Measurements from ENCODE around the gene TBC1D32.

Gene TBC1D32

GRCh38 chr6:121093928-121094327 lies 240.4 kb downstream of the TBC1D32 start:
- Histone ChIP-seq H3K27ac (replicated peaks; ENCODE audit: low read length) (no peak overlapping the region), H3K27me3 (ENCODE audit: control insufficient read depth in 3 of 3, insufficient read depth in 3 of 3, low read depth in 1 of 3, low read length in 3 of 3) (no peaks in the 10 kb centered on the region), H3K18ac (ENCODE audit: low read length) (no peak overlapping the region), H3K79me1 (ENCODE audit: low read depth, low read length) (no peaks in the 10 kb centered on the region), H3K36me3 (replicated peaks in 1 of 2; ENCODE audit: control insufficient read depth in 2 of 2, insufficient read depth in 2 of 2, low read length in 2 of 2) (no peaks in the 10 kb centered on the region), H3K4me2 (ENCODE audit: insufficient read depth, low read length, poor library complexity, severe bottlenecking) (no peak overlapping the region), H2AFZ (ENCODE audit: low read length) (no peak overlapping the region), H4K91ac (ENCODE audit: low read depth, low read length, poor library complexity) (no peak overlapping the region), H2BK12ac (ENCODE audit: low read length) (no peak overlapping the region), H2AK5ac (ENCODE audit: low read depth, low read length) (no peak overlapping the region), H3K9me3 (replicated peaks in 1 of 2; ENCODE audit: control insufficient read depth in 2 of 2, insufficient read depth in 1 of 2, low read depth in 1 of 2, low read length in 2 of 2) (no peaks in the 10 kb centered on the region), H3K14ac (ENCODE audit: low read length) (no peak overlapping the region), H4K8ac (ENCODE audit: low read depth, low read length) (no peak overlapping the region), H3K4me1 (ENCODE audit: control insufficient read depth in 2 of 2, insufficient read depth in 1 of 2, low read depth in 1 of 2, low read length in 2 of 2) (no peaks in the 10 kb centered on the region), H2BK5ac (ENCODE audit: low read length) (no peak overlapping the region), H3K4ac (ENCODE audit: low read length) (no peak overlapping the region), H3K9ac (ENCODE audit: low read depth, low read length, poor library complexity) (no peak overlapping the region), H3K23ac (ENCODE audit: low read depth, low read length, poor library complexity) (no peak overlapping the region), H2BK120ac (ENCODE audit: low read depth, low read length) (no peak overlapping the region), H3K4me3 (ENCODE audit: low read length in 2 of 2) (no peak overlapping the region), H2BK15ac (ENCODE audit: low read length) (no peak overlapping the region)
- DNase-seq (ENCODE audit: low spot score): no peak

GRCh38 chr6:121090492-121090891 lies 243.8 kb downstream of the TBC1D32 start:
- Histone ChIP-seq H2AK5ac (ENCODE audit: low read depth, low read length) (no peak overlapping the region), H3K36me3 (replicated peaks in 1 of 2; ENCODE audit: control insufficient read depth in 2 of 2, insufficient read depth in 2 of 2, low read length in 2 of 2) (no peaks in the 10 kb centered on the region), H3K27me3 (ENCODE audit: control insufficient read depth in 3 of 3, insufficient read depth in 3 of 3, low read depth in 1 of 3, low read length in 3 of 3) (no peaks in the 10 kb centered on the region), H3K9ac (ENCODE audit: low read depth, low read length, poor library complexity) (no peak overlapping the region), H2BK120ac (ENCODE audit: low read depth, low read length) (no peak overlapping the region), H3K4ac (ENCODE audit: low read length) (no peak overlapping the region), H2BK5ac (ENCODE audit: low read length) (no peak overlapping the region), H2BK12ac (ENCODE audit: low read length) (no peak overlapping the region), H3K27ac (replicated peaks; ENCODE audit: low read length) (no peak overlapping the region), H3K14ac (ENCODE audit: low read length) (no peak overlapping the region), H3K79me1 (ENCODE audit: low read depth, low read length) (no peaks in the 10 kb centered on the region), H2BK15ac (ENCODE audit: low read length) (no peak overlapping the region), H2AFZ (ENCODE audit: low read length) (no peak overlapping the region), H4K8ac (ENCODE audit: low read depth, low read length) (no peak overlapping the region), H4K91ac (ENCODE audit: low read depth, low read length, poor library complexity) (no peak overlapping the region), H3K18ac (ENCODE audit: low read length) (no peak overlapping the region), H3K4me3 (ENCODE audit: low read length in 2 of 2) (no peak overlapping the region), H3K23ac (ENCODE audit: low read depth, low read length, poor library complexity) (no peak overlapping the region), H3K4me2 (ENCODE audit: insufficient read depth, low read length, poor library complexity, severe bottlenecking) (no peak overlapping the region), H3K4me1 (ENCODE audit: control insufficient read depth in 2 of 2, insufficient read depth in 1 of 2, low read depth in 1 of 2, low read length in 2 of 2) (no peaks in the 10 kb centered on the region), H3K9me3 (replicated peaks in 1 of 2; ENCODE audit: control insufficient read depth in 2 of 2, insufficient read depth in 1 of 2, low read depth in 1 of 2, low read length in 2 of 2) (no peaks in the 10 kb centered on the region)
- WGBS, 2 donors (ENCODE audit: extremely low coverage in 2 of 2, insufficient read length in 2 of 2, insufficient replicate concordance in 1 of 2): no CpG with 5 or more reads among the region's 1 CpG
- no peak for DNase-seq (ENCODE audit: low spot score)

DNA sequence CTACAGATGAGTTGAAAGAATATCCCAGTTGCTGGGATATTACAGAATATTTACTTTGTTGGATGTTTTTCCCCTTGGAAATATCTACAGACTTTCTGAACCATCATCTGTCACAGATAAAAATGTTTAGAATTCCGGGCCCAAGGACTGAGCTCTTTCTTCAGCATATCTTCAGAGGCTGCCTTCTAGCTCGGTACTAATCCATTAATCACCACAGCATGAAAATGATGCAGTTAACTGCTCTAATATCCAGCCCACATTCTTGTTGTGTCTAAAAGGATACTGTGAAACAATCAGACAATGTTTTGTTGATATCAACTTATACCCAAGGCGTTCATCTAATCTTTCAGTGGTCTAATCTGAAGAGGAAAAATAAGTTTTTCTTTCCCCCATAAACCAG lies 247.4 kb downstream of the TBC1D32 start:
- H2AFZ ChIP-seq (ENCODE audit: low read length): no peak overlapping the region
- no peaks in the 10 kb centered on the region for H3K9me3 ChIP-seq (replicated peaks in 1 of 2; ENCODE audit: control insufficient read depth in 2 of 2, insufficient read depth in 1 of 2, low read depth in 1 of 2, low read length in 2 of 2)
- no peak overlapping the region for H3K4me2 ChIP-seq (ENCODE audit: insufficient read depth, low read length, poor library complexity, severe bottlenecking)

DNA sequence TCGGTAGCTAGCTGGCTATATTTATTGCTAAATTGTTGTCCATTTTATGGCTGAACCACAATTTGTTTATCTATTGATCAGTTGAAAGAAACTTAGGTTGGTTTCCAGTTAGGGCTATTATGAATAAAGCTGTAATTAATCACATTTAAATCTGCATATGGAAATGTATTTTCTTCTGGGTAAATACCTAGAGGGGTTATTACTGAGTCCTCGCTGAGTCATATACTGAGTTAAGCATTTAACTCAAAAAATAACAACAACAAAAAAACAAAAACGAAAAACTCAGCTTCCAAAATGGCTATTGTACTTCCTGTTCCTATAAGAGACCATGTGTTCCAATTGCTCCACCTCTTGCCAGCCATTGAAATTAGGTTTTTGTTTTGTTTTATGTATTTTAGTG lies 258.2 kb downstream of the TBC1D32 start:
- Histone ChIP-seq H3K9me3 (replicated peaks in 1 of 2; ENCODE audit: control insufficient read depth in 2 of 2, insufficient read depth in 1 of 2, low read depth in 1 of 2, low read length in 2 of 2) (no peaks in the 10 kb centered on the region), H2BK12ac (ENCODE audit: low read length) (no peak overlapping the region), H2BK5ac (ENCODE audit: low read length) (no peak overlapping the region), H3K36me3 (replicated peaks in 1 of 2; ENCODE audit: control insufficient read depth in 2 of 2, insufficient read depth in 2 of 2, low read length in 2 of 2) (no peaks in the 10 kb centered on the region), H3K14ac (ENCODE audit: low read length) (no peak overlapping the region), H4K91ac (ENCODE audit: low read depth, low read length, poor library complexity) (no peak overlapping the region), H3K79me1 (ENCODE audit: low read depth, low read length) (no peaks in the 10 kb centered on the region), H3K9ac (ENCODE audit: low read depth, low read length, poor library complexity) (no peak overlapping the region), H3K18ac (ENCODE audit: low read length) (no peak overlapping the region), H2AK5ac (ENCODE audit: low read depth, low read length) (no peak overlapping the region), H3K4me2 (ENCODE audit: insufficient read depth, low read length, poor library complexity, severe bottlenecking) (no peak overlapping the region), H3K4ac (ENCODE audit: low read length) (no peak overlapping the region), H3K4me3 (ENCODE audit: low read length in 2 of 2) (no peak overlapping the region), H4K8ac (ENCODE audit: low read depth, low read length) (no peak overlapping the region), H3K27ac (replicated peaks; ENCODE audit: low read length) (no peak overlapping the region), H3K23ac (ENCODE audit: low read depth, low read length, poor library complexity) (no peak overlapping the region), H2AFZ (ENCODE audit: low read length) (no peak overlapping the region), H3K27me3 (ENCODE audit: control insufficient read depth in 3 of 3, insufficient read depth in 3 of 3, low read depth in 1 of 3, low read length in 3 of 3) (no peaks in the 10 kb centered on the region), H2BK15ac (ENCODE audit: low read length) (no peak overlapping the region), H3K4me1 (ENCODE audit: control insufficient read depth in 2 of 2, insufficient read depth in 1 of 2, low read depth in 1 of 2, low read length in 2 of 2) (no peaks in the 10 kb centered on the region), H2BK120ac (ENCODE audit: low read depth, low read length) (no peak overlapping the region)
- no CpG with 5 or more reads among the region's 3 CpGs for WGBS, 2 donors (ENCODE audit: extremely low coverage in 2 of 2, insufficient read length in 2 of 2, insufficient replicate concordance in 1 of 2)
- no peak for DNase-seq (ENCODE audit: low spot score)

More for the DNA sequence above, 247.4 kb downstream of the TBC1D32 start:
- H3K9ac ChIP-seq (ENCODE audit: low read depth, low read length, poor library complexity): no peak overlapping the region
- no peaks in the 10 kb centered on the region for H3K27me3 ChIP-seq (ENCODE audit: control insufficient read depth in 3 of 3, insufficient read depth in 3 of 3, low read depth in 1 of 3, low read length in 3 of 3)
- no peak overlapping the region for H4K8ac ChIP-seq (ENCODE audit: low read depth, low read length)
- H3K18ac ChIP-seq (ENCODE audit: low read length): no peak overlapping the region
- H2AK5ac ChIP-seq (ENCODE audit: low read depth, low read length): no peak overlapping the region
- H3K4me3 ChIP-seq (ENCODE audit: low read length in 2 of 2): no peak overlapping the region
- H3K4ac ChIP-seq (ENCODE audit: low read length): no peak overlapping the region
- H2BK5ac ChIP-seq (ENCODE audit: low read length): no peak overlapping the region
- H3K14ac ChIP-seq (ENCODE audit: low read length): no peak overlapping the region
- no peaks in the 10 kb centered on the region for H3K79me1 ChIP-seq (ENCODE audit: low read depth, low read length)
- WGBS, 2 donors (ENCODE audit: extremely low coverage in 2 of 2, insufficient read length in 2 of 2, insufficient replicate concordance in 1 of 2): no CpG with 5 or more reads among the region's 3 CpGs
- DNase-seq (ENCODE audit: low spot score): no peak
- no peak overlapping the region for H2BK120ac ChIP-seq (ENCODE audit: low read depth, low read length)
- H3K27ac ChIP-seq (replicated peaks; ENCODE audit: low read length): no peak overlapping the region
- no peak overlapping the region for H2BK12ac ChIP-seq (ENCODE audit: low read length)
- no peak overlapping the region for H3K23ac ChIP-seq (ENCODE audit: low read depth, low read length, poor library complexity)
- H2BK15ac ChIP-seq (ENCODE audit: low read length): no peak overlapping the region
- no peaks in the 10 kb centered on the region for H3K36me3 ChIP-seq (replicated peaks in 1 of 2; ENCODE audit: control insufficient read depth in 2 of 2, insufficient read depth in 2 of 2, low read length in 2 of 2)
- H3K4me1 ChIP-seq (ENCODE audit: control insufficient read depth in 2 of 2, insufficient read depth in 1 of 2, low read depth in 1 of 2, low read length in 2 of 2): no peaks in the 10 kb centered on the region
- H4K91ac ChIP-seq (ENCODE audit: low read depth, low read length, poor library complexity): no peak overlapping the region

Data from neuronal stem cell (in vitro differentiated cells).